NCI-H748 treated with DMSO at 0.1 percent for 48 hours (cell line): ENCODE data around the gene THEM5.

Experiments used
- DNase-seq: peaks from one replicate; lab custom pipeline; 2025; lab: John Stamatoyannopoulos, UW

THEM5 gene

DNA sequence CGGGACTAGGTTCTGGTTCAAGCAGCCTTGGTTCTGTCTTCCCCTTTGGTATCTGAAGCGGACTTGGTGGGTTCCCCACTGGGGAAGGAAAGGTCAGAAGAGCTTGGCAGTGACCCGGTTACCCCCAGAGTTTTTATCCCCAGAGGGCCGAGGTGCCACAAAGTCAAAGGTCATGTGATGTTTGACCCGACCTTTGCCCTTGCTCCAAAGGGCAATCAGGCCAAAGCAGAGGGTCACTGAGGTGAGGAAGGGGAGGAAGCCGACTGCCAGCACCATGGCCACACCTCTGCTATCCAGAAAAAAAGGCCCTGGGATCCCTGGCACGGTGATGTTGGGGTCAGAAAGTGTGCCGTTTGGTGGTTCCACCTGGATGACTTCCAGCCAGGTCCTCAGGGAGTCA, 52.7 kb downstream of the THEM5 start:
- DNase-seq: no peak

DNA sequence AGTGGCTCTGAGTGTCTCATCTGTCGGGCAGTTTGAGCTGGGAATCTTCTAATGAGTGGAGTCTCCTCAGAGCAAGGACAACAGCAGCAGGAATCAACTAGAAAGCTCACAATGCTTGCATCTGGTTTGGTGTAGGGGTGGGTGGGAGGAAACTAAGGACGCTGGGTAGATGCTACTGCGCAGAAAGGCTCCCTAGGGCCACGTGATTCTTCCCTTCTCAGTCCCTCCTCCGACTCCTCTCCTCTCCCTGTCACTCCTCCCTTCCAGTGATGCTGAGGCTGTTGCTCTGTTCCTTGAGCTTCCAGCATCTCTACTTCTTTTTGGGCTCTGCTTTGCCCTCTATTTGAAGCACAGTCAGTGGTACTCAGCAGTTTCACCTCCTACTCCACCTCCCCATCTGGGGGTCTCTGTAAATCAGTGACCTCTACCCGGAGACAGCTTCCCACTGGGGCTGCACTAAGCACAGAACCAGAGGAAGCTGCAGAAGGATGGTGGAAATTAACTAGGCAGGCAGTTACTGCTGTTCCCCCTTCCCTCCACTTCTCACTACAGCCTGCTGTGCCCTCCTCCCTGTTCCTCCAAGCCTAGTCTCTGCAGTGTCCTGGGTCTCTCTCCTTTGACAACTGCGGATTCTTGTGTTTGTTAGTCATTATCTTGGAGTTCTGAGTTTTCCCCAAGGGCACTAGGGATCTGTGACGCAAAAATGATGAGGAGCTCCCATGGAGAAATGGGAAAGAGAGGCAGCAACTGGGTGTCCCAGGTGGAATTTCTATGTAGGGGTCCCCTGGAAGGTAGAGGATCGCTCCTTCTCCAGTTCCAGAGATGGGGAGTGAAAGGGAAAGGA, 54.1 kb downstream of the THEM5 start:
- no peak for DNase-seq

DNA sequence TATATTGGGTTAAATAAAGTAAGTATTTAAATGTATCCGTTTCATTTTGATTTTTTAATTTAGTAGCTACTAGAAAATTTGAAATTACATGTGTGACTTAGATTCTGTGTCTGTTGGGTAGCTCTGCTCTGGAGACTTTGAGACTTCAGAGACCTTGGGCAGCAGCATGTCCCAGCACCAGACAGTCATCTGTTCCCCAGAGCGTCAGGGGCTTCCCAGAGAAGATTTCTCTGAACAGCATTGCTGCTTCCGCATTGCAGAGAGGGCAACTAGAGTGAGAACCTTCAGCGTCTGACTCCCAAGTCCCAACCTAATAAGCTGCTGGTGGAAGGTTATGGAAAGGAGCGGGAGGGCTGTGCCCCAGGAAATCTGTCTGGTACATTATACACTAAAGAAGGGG, 54.9 kb downstream of the THEM5 start:
- DNase-seq: no peak
